ENCODE measurements around the gene DNAJB8. TPM values are rescaled to one million over a fixed set of nuclear protein-coding genes. Genes with fewer than 3 reads are reported as not detected.
A peak's percentile ranks its signal among the peaks of the same experiment; 100 is the strongest.

Gene DNAJB8
- polyA plus RNA-seq, 1 experiment: not detected

DNA sequence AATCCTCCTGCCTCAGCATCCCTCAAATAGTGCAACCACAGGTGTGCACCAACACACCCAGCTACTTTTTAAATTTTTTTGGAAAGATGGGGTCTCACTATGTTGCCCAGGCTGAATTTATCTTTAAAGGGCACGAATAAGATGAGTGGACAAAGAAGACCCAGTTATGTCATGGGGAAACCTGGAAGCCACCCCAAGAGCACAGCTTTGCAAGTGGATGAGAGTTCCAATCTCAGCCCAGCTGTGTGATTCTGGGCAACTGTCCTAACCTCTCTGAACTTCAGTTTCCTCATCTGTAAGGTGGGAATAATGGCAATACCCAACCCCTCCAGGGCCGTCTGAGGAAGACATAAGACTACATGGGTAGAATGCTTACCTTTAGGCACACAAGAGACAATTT, 32.2 kb downstream of the DNAJB8 start:
- TF ChIP-seq, protein P1, sequence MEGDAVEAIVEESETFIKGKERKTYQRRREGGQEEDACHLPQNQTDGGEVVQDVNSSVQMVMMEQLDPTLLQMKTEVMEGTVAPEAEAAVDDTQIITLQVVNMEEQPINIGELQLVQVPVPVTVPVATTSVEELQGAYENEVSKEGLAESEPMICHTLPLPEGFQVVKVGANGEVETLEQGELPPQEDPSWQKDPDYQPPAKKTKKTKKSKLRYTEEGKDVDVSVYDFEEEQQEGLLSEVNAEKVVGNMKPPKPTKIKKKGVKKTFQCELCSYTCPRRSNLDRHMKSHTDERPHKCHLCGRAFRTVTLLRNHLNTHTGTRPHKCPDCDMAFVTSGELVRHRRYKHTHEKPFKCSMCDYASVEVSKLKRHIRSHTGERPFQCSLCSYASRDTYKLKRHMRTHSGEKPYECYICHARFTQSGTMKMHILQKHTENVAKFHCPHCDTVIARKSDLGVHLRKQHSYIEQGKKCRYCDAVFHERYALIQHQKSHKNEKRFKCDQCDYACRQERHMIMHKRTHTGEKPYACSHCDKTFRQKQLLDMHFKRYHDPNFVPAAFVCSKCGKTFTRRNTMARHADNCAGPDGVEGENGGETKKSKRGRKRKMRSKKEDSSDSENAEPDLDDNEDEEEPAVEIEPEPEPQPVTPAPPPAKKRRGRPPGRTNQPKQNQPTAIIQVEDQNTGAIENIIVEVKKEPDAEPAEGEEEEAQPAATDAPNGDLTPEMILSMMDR (IDR thresholded peaks at IDR 0.05; ENCODE audit: low read depth, low read length): no peak
- Histone ChIP-seq H3K4me3 (ENCODE audit: low read depth, low read length) (no peak overlapping the region), H3K9me3 (ENCODE audit: control insufficient read depth, insufficient read depth, low read length) (0 out of 2 replicates have a peak, but pooled peaks cover 3% of the 10 kb centered on the region), H3K27me3 (ENCODE audit: control insufficient read depth, insufficient read depth, low read length) (peaks cover 49% of the 10 kb centered on the region), H3K27ac (ENCODE audit: low read depth, low read length) (no peak overlapping the region)
- no peak for DNase-seq (ENCODE audit: low read depth, low spot score)
- ChIA-PET POLR2A (no interaction called here), CTCF (interaction anchor here (0.8 to 1.5 kb wide), 2 partner anchors 63 to 174 kb away, joined by 4 read pairs; no protein-coding TSS in a partner anchor)

DNA sequence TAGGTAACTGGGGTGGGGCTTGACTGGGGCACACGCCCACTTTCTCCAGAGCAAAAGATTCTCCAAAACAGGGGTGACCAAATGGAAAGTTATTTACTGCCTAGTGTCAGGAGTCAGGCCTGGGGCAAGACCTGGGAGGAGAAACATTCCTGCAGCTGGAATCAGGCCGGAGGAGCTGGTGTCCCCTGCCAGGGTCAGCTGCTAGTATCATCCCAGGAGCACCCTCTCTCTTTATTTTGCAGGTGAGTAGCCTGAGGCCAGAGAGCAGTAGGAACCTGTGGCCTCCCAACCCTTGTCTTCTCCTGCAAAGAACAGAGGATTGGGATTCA, 32.9 kb downstream of the DNAJB8 start:
- DNase-seq (ENCODE audit: low read depth, low spot score): no peak
- 0 out of 2 replicates have a peak, but pooled peaks cover 3% of the 10 kb centered on the region for H3K9me3 ChIP-seq (ENCODE audit: control insufficient read depth, insufficient read depth, low read length)
- CTCF ChIA-PET: interaction anchor here (0.8 to 1.5 kb wide), 2 partner anchors 64 to 175 kb away, joined by 4 read pairs; no protein-coding TSS in a partner anchor
- H3K27me3 ChIP-seq (ENCODE audit: control insufficient read depth, insufficient read depth, low read length): peaks cover 44% of the 10 kb centered on the region
- H3K4me3 ChIP-seq (ENCODE audit: low read depth, low read length): no peak overlapping the region
- POLR2A ChIA-PET: no interaction called here
- no peak overlapping the region for H3K27ac ChIP-seq (ENCODE audit: low read depth, low read length)
- TF ChIP-seq, protein P1 (IDR thresholded peaks at IDR 0.05; ENCODE audit: low read depth, low read length): no peak

- DNase-seq (ENCODE audit: low read depth, low spot score): no peak
- TF ChIP-seq, protein P1 (IDR thresholded peaks at IDR 0.05; ENCODE audit: low read depth, low read length): no peak
- Histone ChIP-seq H3K27ac (ENCODE audit: low read depth, low read length) (no peak overlapping the region), H3K9me3 (ENCODE audit: control insufficient read depth, insufficient read depth, low read length) (peaks cover 3% of the 10 kb centered on the region; the same call in 1 of the 2 replicates), H3K27me3 (ENCODE audit: control insufficient read depth, insufficient read depth, low read length) (peaks cover 44% of the 10 kb centered on the region), H3K4me3 (ENCODE audit: low read depth, low read length) (peak overlapping the region; percentile 17; the same call in 1 of the 2 replicates)
- CTCF ChIA-PET: no interaction called here
- POLR2A ChIA-PET: no interaction called here
These were observed 33.5 kb downstream of the DNAJB8 start for GRCh38 chr3:128432971-128433836.

DNA sequence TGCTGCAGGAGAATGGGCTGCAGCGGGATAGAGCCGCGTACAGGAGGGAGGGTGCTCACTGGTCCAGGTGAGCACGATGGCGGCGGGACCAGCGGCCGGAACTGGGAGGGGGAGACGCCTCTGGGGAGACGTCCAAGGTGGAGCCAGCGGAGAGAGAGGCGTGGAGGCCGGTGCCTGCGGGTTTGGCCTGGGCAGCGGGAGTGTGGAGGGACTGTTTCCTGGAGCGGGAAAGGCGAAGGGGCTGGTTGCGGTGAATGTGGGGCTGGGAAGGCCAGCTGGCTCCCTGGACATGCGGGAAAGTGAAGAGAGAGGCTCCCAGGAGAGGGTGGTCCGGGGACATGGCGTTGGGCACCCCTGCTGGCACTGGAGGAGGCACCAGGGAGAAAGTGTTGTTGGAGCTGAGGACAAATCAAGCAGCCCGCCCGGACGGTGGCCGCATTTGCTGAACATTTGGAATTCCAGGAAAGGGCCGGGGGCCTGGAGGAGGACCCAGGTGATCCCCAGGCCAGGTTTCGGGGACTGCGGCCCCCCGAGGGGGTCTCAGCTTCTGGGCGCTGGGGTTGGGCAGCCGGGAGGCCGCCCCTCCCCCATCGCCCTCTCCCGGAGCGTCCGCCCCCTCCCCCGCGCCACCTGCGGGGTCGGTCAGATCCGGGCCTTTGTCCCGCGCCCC, 34.3 kb downstream of the DNAJB8 start:
- POLR2A ChIA-PET: no interaction called here
- no peak overlapping the region; the same call in 1 of the 2 replicates for H3K4me3 ChIP-seq (ENCODE audit: low read depth, low read length)
- CTCF ChIA-PET: no interaction called here

More for the DNA sequence above, 34.3 kb downstream of the DNAJB8 start:
- Histone ChIP-seq H3K27ac (ENCODE audit: low read depth, low read length) (no peak overlapping the region), H3K27me3 (ENCODE audit: control insufficient read depth, insufficient read depth, low read length) (peaks cover 44% of the 10 kb centered on the region), H3K9me3 (ENCODE audit: control insufficient read depth, insufficient read depth, low read length) (peaks cover 3% of the 10 kb centered on the region; the same call in 1 of the 2 replicates)
- TF ChIP-seq, protein P1 (IDR thresholded peaks at IDR 0.05; ENCODE audit: low read depth, low read length): no peak
- no peak for DNase-seq (ENCODE audit: low read depth, low spot score)

All from AG04450 (cell line).